ENCODE results near the gene SFSWAP.
"Not testable (repeated sequence)": the region's sequence is repeated elsewhere in the genome, so short reads cannot be mapped to it uniquely, and the experiment has no call there.

The SFSWAP gene

DNA sequence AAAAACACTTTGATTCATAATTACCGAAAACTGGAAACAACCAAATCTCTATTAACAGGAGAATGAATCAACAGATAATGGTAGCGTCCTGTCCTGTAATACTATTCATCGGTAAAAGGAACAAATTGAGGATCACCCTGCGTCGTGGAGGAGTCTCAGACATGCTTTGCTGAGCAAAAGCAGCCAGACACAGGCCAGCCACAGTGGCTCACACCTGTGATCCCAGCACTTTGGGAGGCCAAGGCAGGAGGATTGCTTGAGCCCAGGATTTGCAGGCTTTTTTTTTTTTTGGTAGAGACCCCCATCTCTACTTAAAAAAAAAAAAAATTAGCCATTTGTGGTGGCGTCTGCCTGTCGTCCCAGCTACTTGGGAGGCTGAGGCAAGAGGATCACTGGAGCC lies 83.2 kb downstream of the SFSWAP start:
- no peak for DNase-seq

- DNase-seq, result no peak
These were observed 83.7 kb downstream of the SFSWAP start for GRCh38 chr12:131794573-131794972.

GRCh38 chr12:131795064-131795463 lies 84.2 kb downstream of the SFSWAP start:
- no peak for DNase-seq

GRCh38 chr12:131795690-131796410 lies 85.0 kb downstream of the SFSWAP start:
- no peak for DNase-seq

DNA sequence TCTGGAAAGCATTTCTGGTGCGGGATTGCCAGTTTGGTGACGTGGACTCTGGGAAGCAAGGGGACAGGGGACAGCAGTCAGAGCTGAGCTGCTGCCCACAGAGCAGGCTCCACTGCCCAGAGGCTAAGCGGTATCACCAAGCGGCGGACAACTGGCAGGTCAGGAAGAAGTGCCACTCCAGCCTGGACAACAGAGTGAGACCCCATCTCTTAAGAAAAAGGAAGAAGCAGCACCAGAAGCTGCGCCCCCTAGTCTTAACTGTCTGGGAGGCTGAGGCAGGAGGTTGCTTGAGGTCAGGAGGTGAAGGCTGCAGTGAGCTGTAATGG lies 85.5 kb downstream of the SFSWAP start:
- no peak for DNase-seq

- DNase-seq, result no peak
These were observed 86.1 kb downstream of the SFSWAP start for GRCh38 chr12:131796754-131797587.

- DNase-seq, result no peak
These were observed 86.7 kb downstream of the SFSWAP start for GRCh38 chr12:131797588-131797934.

GRCh38 chr12:131799195-131799594 lies 88.3 kb downstream of the SFSWAP start:
- no peak for DNase-seq

DNA sequence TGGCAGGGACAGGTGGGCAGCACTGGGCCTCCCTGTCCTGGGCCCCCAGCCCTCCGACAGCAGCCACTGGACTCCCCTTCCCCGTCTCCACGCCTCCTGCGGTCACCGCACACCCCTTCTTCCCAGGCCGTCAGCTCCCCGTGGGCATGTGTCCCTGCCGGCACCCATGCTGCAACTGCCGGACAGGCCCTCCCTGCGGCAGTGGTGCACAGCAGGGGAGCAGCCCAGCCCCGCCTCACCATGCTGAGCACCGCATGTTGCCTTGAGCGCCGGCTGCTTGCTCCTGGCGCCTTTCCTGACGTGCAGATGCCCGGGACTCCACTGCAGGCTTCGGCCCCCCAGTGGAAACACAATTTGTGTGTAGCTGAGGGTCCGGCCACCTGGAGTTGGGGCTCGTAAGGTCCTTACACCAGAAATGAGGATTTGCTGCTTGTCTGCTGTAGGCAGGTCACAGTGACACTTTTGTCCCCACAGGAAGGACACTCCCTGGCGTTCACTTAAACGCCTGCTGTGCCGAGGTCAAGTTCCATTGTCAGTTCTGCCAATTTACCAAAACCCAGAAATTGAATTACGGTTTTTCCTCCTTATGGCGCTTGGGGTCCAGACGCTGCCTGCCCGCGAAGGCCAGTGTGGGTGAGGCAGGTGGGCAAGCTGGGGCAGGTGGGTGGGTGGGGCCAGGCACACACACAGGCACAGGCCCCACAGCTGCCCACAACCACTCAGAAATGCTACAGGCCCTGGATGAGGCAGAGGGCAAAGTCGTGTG lies 89.1 kb downstream of the SFSWAP start:
- no peak for DNase-seq

- DNase-seq, result no peak
These were observed 89.8 kb downstream of the SFSWAP start for GRCh38 chr12:131800594-131801135.

- no peak for DNase-seq
These were observed 90.5 kb downstream of the SFSWAP start for GRCh38 chr12:131801254-131801866.

DNA sequence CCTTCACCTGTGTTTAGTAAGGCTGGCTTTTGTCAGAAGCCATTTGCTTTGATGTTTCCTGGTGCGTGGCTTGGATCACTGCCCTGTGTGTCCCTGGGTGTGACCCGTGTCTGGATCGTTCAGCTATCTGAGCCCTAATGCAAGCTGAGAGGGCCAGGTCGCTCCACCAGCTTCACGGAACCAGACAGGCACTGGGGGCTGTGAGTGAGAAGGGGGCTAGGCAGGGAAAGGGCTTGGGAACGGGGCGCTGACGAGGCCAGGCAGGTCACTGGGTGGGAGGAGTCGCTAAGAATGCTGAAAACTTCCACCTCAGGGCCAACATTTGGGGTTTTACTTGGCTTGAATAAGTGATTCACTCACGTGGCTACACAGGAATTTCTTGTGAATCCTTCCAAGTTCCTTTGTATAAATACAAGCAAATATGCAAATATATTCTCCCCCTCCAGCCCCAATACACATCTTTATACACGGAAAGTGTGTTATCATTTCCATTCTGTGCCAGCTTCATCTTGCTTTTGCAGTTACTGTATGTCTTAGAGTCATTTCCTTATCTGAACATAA lies 93.2 kb downstream of the SFSWAP start:
- DNase-seq, result no peak

GRCh38 chr12:131805421-131805820 lies 94.5 kb downstream of the SFSWAP start:
- DNase-seq, result no peak

DNA sequence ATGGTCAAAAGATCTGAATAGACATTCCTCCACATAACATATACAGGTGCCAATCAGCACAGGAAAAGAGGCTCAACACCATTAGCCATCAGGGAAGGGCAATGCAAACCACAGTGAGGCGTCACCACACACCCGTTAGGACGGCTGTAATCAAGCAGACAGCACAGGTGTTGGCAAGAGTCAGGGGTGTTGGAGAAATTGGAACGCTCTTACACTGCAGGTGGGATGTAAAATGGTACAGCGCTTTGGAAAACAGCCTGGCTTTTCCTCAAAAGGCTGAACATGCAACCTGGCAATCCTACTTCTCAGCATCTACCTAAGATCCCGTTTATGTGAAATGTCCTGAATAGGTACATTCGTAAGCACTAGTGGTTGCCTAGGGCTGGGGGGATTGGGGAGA lies 95.8 kb downstream of the SFSWAP start:
- no peak for DNase-seq

DNA sequence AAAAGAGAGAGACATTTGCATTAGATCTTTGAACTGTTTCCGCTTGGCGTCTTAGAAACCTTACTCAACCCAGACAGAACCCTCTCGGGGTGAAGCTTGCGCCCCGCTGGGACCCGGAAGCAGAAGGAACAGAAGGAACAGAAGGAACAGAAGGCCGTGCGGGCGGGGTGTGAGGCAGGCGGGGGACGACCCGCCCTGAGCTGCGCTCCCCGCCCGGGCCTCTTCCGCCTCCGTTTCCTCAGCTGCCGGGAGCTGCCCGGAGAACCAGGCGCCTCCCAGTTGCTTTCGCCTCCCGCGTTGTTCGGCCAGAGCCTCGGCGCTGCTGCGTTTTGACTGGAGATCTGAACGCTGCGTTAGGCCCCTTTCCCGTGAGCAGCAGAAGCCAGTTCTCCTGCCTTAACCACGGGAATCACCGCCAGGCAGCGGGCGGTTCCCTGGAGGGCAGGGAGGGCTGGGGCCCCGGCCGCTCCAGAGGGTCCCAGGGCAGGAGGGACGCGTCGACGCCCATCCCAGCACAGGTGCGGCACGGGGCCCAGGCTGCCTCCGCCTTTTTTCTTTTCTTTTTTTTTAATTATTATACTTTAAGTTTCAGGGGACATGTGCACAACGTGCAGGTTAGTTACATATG lies 98.0 kb downstream of the SFSWAP start:
- no peak for DNase-seq

DNA sequence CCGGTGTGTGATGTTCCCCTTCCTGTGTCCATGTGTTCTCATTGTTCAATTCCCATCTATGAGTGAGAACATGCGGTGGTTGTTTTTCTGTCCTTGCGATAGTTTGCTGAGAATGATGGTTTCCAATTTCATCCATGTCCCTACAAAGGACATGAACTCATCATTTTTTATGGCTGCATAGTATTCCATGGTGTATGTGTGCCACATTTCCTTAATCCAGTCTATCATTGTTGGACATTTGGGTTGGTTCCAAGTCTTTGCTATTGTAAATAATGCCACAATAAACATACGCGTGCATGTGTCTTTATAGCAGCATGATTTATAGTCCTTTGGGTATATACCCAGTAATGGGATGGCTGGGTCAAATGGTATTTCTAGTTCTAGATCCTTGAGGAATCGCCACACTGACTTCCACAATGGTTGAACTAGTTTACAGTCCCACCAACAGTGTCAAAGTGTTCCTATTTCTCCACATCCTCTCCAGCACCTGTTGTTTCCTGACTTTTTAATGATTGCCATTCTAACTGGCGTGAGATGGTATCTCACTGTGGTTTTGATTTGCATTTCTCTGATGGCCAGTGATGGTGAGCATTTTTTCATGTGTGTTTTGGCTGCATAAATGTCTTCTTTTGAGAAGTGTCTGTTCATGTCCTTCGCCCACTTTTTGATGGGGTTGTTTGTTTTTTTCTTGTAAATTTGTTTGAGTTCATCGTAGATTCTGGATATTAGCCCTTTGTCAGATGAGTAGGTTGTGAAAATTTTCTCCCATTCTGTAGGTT lies 98.8 kb downstream of the SFSWAP start:
- not testable (repeated sequence) for DNase-seq

- DNase-seq, result no peak
These were observed 99.8 kb downstream of the SFSWAP start for GRCh38 chr12:131810726-131811125.

GRCh38 chr12:131815131-131815530 lies 104.2 kb downstream of the SFSWAP start:
- DNase-seq, result no peak

DNA sequence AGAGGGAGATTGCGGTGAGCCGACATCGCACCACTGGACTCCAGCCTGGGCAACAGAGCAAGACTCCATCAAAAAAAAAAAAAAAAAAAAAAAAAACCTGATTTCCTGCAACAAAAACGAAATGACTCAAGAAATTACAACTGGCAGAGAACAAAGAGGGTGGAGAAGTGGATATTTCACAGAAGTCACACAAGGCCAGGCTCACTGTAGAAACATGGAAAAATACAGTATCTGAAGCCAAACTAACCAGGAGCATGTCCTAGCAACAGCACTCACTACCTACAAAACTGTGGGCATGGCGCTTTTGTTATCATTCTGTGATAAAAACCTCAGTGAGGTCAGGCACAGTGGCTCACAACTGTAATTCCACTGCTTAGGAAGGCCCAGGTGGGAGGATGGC lies 105.6 kb downstream of the SFSWAP start:
- no peak for DNase-seq

DNA sequence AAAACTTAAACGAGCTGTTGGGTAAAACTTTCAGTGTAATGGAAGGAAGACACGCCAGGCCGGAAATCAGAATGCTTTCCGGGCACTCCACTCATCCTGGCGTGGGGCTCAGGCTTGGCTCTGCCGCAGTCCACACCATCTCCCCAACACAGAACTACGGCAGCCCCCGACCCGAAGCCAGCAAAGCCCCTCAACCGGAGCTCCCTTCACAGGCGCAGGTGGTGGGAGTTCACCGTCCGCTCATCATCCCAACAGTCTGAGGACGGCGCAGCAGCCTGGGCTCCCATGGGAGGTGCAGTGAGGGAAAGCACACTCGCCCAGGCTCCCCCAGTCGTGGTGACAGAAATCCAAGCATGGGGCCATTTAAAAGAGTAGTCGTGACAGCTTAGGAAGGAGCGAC lies 106.4 kb downstream of the SFSWAP start:
- no peak for DNase-seq

DNA sequence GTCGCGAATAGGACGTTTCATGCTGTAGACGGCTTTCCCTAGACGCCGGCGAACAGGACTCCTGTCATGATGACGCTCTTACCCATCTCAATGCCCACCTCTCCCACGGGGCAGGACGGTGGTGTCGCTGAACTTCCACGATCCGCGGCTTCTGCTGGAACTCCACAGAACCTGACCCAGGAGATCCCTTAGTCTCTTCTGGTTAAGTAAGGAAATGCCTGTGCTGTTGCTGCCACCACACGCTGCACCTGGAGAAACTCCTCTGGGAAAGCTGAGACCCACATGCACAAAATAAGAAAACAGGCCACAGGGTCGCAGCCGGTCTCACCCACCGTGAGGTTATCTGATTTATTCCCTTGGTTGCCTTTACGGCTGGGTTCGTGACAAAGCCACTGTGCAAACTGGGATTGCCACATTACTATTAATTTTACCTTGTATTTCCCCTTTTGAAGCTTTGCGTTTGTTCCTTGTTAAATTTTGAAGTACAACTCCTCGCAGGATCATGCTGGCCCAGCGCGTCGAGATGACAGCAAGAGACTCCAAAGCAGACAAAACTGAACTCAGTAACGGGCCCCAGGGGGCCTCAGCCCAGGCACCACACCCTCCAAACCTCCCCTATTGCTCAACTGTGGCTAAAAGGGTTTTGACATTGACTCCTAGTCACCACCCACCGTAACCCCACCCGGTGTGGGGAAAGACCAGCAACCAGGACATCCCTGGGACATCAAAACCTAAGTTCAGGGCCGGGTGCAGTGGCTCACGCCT lies 108.1 kb downstream of the SFSWAP start:
- no peak for DNase-seq

All from retina (tissue), 1 donor.